ENCODE data around the gene AMER3. TPM values are rescaled to one million over a fixed set of nuclear protein-coding genes. Genes with fewer than 3 reads are reported as not detected.

Gene AMER3
- total RNA-seq, 1 donor from 2014 or later: 0.18 TPM

- Mint-ChIP-seq H3K9me3 (ENCODE audit: unreplicated experiment) (no peaks in the 10 kb centered on the region), H3K27ac (ENCODE audit: unreplicated experiment) (no peak overlapping the region), H3K27me3 (ENCODE audit: unreplicated experiment) (no peaks in the 10 kb centered on the region), H3K4me1 (ENCODE audit: unreplicated experiment) (no peaks in the 10 kb centered on the region), H3K36me3 (ENCODE audit: low read depth, unreplicated experiment) (no peaks in the 10 kb centered on the region), H3K4me3 (ENCODE audit: unreplicated experiment) (no peak overlapping the region)
- TF ChIP-seq CTCF (IDR thresholded peaks at IDR 0.05; ENCODE audit: unreplicated experiment): no peak
- DNase-seq (ENCODE audit: low spot score): no peak
Observed at GRCh38 chr2:130778781-130779180, 23.4 kb downstream of the AMER3 start.

- Mint-ChIP-seq H3K27me3 (ENCODE audit: unreplicated experiment) (peaks cover 1% of the 10 kb centered on the region), H3K27ac (ENCODE audit: unreplicated experiment) (no peak overlapping the region), H3K36me3 (ENCODE audit: low read depth, unreplicated experiment) (no peaks in the 10 kb centered on the region), H3K4me1 (ENCODE audit: unreplicated experiment) (peaks cover 7% of the 10 kb centered on the region), H3K4me3 (ENCODE audit: unreplicated experiment) (no peak overlapping the region), H3K9me3 (ENCODE audit: unreplicated experiment) (no peaks in the 10 kb centered on the region)
- TF ChIP-seq CTCF (IDR thresholded peaks at IDR 0.05; ENCODE audit: unreplicated experiment): no peak
- DNase-seq (ENCODE audit: low spot score): no peak
Observed at GRCh38 chr2:130785466-130786055, 30.2 kb downstream of the AMER3 start.

GRCh38 chr2:130786076-130786475 lies 30.7 kb downstream of the AMER3 start:
- H3K27me3 Mint-ChIP-seq (ENCODE audit: unreplicated experiment): peaks cover 1% of the 10 kb centered on the region
- H3K9me3 Mint-ChIP-seq (ENCODE audit: unreplicated experiment): no peaks in the 10 kb centered on the region
- no peak overlapping the region for H3K27ac Mint-ChIP-seq (ENCODE audit: unreplicated experiment)
- DNase-seq (ENCODE audit: low spot score): no peak
- H3K4me1 Mint-ChIP-seq (ENCODE audit: unreplicated experiment): peaks cover 7% of the 10 kb centered on the region
- no peaks in the 10 kb centered on the region for H3K36me3 Mint-ChIP-seq (ENCODE audit: low read depth, unreplicated experiment)
- TF ChIP-seq CTCF (IDR thresholded peaks at IDR 0.05; ENCODE audit: unreplicated experiment): no peak
- no peak overlapping the region for H3K4me3 Mint-ChIP-seq (ENCODE audit: unreplicated experiment)

GRCh38 chr2:130787841-130788240 lies 32.5 kb downstream of the AMER3 start:
- no peak for DNase-seq (ENCODE audit: low spot score)
- no peak for TF ChIP-seq CTCF (IDR thresholded peaks at IDR 0.05; ENCODE audit: unreplicated experiment)
- H3K27ac Mint-ChIP-seq (ENCODE audit: unreplicated experiment): no peak overlapping the region
- no peak overlapping the region for H3K4me3 Mint-ChIP-seq (ENCODE audit: unreplicated experiment)
- H3K36me3 Mint-ChIP-seq (ENCODE audit: low read depth, unreplicated experiment): no peaks in the 10 kb centered on the region
- H3K27me3 Mint-ChIP-seq (ENCODE audit: unreplicated experiment): peaks cover 4% of the 10 kb centered on the region
- H3K4me1 Mint-ChIP-seq (ENCODE audit: unreplicated experiment): peaks cover 7% of the 10 kb centered on the region
- H3K9me3 Mint-ChIP-seq (ENCODE audit: unreplicated experiment): no peaks in the 10 kb centered on the region

- Mint-ChIP-seq H3K36me3 (ENCODE audit: low read depth, unreplicated experiment) (no peaks in the 10 kb centered on the region), H3K4me3 (ENCODE audit: unreplicated experiment) (no peak overlapping the region), H3K27ac (ENCODE audit: unreplicated experiment) (no peak overlapping the region), H3K9me3 (ENCODE audit: unreplicated experiment) (no peaks in the 10 kb centered on the region), H3K27me3 (ENCODE audit: unreplicated experiment) (peaks cover 4% of the 10 kb centered on the region), H3K4me1 (ENCODE audit: unreplicated experiment) (peaks cover 7% of the 10 kb centered on the region)
- DNase-seq (ENCODE audit: low spot score): no peak
- no peak for TF ChIP-seq CTCF (IDR thresholded peaks at IDR 0.05; ENCODE audit: unreplicated experiment)
Observed at GRCh38 chr2:130790312-130790711, 35.0 kb downstream of the AMER3 start.

All from endothelial cell (in vitro differentiated cells).